CD4-positive, alpha-beta T cell treated with Interleukin-6 for 4 hours (primary cell): Measurements from ENCODE around the gene ARHGAP24.

Experiments used
- DNase-seq: peaks from one replicate; pipeline ENCODE4 v3.0.0-alpha.2; 2020; ENCODE audit warnings: mixed read lengths

Gene ARHGAP24

DNA sequence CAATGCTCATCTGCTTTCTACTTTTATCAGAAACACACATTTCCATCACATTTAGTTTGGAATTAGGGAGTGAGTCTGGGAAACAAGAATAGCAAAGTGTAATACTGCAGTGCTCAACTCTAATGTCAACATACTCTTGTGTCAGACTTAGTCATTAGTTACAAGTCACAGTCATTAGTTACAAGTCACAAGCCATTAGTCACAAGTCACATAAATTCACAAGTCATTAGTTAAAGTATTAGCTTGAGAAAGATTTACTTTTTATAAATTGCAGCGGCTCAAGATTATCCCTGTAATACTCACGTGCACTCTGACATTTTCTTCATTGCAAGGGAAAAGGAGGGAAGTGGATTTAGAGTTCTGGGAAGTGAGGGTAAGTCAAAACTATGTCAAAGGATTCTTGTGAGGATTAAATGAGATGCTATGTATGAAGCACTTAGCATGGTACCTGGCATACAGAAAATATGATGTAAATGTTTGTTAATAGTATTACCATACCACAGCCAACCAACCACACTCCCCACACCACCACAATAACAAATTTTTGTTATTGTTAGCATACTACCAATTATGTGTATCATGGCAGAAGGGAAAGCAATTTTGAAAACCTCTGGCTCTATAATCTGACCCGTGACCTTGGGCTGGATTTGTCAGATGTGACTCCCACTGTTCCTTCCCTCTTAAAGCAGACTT is 116.6 kb downstream of the ARHGAP24 start:
- DNase-seq: no peak

DNA sequence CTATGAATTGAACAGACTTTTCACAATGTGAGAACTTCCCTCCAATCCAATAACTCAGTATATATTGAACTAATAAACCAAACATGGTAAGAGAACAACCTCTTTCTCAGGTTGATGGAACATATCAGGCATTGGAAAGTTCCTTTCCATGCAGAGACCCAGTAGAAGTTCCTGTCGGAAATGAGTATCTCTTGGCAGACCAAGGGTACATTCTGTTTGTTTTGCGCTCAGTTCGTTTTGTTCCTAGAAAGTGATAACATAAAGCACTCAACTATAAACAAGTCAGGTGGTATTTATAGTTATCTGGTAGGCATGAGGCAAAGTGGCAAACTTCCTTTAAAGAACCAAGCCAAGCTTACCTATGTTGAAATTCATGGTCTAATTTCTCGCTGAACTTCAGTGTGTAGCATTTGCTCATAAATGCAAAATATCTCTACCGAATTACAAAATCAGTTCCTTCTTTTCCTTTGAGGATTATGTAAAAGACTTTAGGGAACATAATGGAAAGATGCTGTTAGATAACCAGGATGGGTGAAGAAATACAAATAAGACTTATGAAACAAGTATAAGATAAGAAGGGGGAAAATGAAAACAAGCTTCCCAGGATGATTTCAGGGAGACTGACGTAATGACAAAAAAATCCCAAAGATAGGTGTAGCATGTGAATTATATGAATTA is 120.3 kb downstream of the ARHGAP24 start:
- no peak for DNase-seq

DNA sequence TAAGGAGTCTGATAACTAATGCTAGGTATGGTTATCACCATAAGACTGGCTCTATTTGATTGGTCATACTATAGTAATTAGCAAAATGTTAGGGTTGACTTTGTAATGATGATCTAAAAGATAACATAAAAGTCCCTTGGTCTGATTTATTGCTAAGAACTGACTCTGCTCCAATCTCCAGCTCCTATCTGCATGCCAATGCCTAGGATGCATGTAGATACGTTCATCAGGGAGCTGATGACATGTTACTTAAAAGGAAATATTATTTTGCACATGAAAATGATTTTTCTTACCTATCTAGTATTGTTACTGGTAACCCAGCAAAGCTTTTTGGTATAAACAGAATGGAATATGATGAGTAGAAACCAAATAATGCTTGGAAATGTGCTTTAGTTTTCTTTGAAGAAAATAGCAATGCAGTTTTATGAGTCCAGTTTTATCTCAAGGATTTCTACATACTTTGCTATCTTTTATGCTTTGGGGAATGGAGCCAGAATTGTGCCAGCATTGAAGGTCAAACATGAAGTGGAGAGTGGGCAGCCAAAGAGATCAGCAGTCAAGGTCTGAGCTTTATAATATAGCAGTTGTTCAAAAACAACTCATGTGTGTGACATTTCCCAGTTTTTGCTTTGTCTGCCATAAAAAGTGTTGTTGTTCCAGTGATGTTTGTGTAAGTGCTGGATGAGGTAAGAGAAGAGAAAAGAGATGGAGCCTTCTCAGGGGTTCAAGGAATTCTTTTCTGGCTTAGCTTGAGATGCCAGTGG is 121.0 kb downstream of the ARHGAP24 start:
- no peak for DNase-seq

DNA sequence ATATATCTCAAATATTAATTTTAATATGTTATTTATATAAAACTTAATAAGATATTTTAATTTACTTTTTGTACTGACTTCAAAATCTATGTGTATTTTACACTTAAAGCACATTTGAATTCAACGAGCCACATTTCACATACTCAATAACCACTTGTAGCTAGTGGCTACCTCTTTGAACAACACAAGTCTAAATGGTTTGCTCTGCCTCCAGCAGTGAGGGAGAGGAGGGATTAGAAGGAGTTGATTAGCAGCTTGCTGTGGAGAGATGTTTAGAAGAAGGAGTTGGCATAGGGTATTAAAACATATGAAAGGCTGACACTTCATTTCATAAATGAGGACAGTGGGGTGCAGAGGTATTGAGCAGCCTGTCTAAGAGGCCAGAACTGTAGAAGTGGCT is 124.0 kb downstream of the ARHGAP24 start:
- DNase-seq: no peak

DNA sequence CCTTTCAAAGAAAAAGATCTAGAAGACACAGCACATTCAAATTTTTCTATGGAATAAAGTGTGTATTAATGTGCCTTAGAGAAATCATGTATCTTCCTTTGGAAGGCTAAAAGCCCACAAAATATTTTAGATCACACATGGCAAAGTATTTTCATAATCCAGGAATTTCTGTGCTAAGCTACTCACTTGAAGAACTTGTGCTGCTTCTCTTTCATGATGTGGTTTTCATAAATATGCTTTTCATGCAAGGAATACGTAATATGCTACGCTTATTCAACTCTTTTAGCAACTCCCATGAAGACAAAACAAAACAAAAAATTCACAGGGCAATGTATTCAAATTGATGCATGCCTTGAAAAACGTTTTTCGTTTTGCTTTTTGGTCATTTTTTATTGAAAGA is 125.6 kb downstream of the ARHGAP24 start:
- DNase-seq: no peak

DNA sequence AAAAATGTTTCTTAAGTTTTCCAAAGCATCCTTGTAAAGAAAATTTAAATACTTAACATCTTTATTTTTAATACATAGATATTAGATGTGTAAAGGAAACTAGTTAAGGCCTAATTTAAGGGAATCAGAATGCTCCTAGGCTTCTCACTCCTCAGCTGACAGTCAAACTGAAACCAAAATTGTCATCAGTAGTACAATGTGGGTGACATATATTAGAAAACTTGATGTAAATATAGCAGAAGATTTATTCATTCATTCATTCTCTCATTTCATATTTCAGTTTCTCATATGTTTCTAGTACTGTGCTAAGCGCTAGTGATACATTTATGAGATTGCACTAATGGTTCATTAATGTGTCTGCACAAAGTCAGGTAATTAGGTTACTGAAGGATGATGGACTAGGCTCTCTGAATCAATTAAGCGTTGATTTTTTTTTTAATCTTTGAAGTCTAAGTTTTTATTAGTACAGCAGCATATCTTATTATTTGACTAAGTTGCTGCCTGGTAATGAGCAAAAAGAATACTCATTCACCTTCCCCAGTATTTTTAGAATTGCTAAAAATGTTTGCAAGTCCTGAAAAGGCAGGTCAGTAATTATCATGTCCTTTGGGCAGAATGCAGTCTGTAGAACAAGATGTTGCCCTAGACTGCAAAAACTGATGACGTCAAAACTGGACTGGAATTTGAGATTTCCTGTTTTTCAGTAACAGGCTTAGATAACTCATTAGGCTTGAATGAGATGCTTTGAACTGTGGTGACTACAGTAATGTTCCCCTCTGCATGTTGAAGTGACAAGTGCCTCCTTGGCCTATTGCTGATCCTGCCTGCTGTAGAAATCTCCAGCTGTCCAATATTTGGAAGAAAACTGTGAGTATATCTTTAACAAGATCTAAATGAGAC is 128.7 kb downstream of the ARHGAP24 start:
- DNase-seq: no peak

DNA sequence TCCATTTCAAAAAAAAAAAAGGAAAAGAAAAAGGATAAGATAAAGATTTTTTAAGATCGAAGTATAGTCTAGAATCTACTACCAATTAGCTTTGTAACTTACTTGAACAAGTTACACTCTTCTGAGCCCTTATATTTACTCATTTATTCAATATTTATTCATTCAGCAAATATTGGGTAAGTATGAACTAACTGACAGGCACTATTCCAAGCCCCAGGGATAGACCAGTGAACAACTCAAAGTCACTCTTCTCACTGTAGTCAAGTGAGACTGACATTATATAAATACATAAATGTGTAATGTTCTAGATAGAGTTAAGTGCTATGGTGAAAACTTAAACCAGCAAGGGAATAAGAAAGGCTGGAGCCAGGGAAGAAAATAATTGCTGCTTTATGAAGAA is 131.6 kb downstream of the ARHGAP24 start:
- no peak for DNase-seq

DNA sequence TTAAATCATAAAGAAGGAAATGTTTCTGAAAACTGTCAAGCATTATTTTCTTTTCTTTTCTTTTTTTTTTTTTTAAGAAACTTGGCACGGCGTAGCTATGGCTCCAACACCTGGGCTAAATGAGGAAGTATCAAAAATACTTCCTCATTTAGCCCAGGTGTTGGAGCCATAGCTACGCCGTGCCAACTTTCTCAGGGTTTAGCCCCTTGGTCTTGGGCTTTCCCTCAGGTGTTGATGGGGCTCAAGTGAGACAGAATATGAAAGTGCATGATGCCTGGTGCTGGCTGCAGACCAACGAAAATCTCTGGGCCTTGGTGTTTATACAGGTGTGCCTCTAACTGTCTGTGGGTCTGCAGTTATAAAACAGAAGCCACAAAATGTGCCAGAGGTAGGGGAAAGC is 132.7 kb downstream of the ARHGAP24 start:
- no peak for DNase-seq

DNA sequence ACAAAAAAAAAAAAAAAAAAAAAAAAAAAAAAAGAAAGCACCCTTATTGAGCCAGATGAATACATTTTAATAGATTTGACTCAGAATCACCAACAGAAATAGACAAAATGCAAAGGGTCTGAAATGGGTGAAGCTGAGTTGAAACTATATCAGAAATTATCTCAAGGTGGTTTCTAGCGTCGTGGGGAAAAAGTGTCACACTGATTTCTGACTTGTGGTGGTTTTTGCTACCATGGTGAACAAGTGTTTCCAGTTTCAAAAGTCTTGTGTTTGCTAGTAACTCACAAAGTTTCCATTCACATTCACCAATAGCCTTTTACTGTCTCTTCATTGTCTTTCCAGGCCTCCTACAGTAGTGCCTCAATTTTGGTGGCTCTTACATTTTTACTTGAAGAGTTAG is 135.5 kb downstream of the ARHGAP24 start:
- DNase-seq: no peak

DNA sequence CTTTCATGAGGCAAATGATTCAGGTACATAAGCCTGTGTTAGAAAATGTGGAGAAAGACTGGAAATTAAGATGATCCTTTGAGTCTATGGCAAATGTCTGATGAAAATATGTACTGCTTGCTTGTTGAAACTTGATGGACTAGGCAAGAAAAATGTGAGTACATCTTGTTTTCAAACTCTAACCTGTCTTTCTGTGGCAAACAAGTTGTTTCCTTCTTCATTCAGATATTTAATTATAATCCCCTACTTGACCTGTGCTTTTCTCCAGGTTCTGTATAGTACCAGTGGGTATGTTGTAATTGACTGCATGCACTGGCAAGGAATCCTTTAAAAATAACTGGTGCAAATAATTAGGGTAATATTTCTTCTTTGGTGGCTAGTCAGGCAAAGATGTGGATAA is 136.7 kb downstream of the ARHGAP24 start:
- DNase-seq: no peak

DNA sequence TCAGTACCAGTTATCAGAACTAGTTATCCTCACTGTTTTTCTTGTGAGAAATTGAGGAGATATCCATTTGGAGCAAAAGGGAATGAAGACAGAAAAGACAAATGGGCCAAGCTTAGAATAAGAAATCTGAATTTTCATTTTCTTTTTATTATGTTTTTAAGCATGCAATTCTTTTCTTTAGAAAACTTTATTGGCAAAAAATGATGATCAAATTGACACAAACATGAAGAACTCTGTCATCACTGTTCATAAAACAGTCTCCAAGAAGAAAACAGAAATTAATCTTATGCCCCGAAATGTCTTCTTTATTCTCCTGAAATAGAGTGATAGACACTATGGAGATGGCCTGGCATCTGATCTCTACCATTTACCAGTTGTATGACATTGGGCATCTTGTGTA is 139.0 kb downstream of the ARHGAP24 start:
- no peak for DNase-seq

DNA sequence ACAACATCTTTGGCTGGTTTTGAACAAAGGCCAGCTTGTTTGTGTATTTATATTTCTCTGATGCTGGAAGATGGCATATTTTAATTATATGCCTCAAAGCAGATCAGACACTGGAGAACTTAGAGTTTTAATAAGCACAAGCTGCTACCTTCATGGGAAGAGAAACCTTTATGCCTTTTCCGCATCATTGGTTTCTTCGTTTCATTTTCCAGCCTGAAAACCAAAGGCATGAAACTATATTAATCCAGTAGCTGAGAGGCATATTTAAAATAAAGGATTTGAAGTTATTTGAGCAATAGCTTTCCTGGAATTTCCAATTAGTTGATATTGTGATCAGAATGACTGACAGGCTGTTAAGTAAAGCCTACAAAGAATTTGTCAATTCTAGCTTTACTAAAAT is 141.0 kb downstream of the ARHGAP24 start:
- no peak for DNase-seq

DNA sequence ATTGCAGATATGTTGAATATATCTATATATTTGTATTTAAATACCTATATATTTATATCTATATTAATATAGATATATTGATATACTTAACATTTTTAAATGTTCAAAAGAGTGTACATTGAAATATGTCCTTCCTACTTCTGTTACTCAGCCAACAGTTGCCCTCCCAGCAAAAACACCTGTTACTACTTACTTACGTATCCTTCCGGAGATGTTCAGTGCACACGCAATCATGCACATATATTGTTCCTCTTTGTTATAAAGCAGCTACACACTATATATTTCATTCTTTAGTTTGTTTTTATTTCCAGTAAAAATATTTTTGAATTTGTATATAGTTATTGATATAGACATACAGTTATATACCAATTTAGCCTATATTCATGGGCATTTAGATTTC is 142.3 kb downstream of the ARHGAP24 start:
- no peak for DNase-seq

DNA sequence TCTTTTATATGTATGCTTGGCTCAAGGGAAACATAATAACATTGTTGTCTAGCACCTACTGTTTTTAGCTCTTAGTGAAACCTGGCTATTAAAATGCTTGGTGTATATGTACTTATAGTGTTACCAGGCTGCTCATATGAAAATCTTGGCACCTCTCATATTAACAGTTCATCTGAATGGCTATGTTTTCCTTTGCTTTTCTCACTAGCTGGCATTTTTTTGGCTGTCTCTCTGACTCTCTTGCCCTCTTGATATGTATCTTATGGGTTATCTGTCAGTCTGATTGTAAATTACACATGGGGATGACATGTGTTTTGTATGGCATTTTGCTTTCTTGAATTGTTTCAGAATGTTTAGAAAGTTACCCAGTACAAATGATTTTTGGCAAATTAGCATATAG is 158.0 kb downstream of the ARHGAP24 start:
- no peak for DNase-seq

DNA sequence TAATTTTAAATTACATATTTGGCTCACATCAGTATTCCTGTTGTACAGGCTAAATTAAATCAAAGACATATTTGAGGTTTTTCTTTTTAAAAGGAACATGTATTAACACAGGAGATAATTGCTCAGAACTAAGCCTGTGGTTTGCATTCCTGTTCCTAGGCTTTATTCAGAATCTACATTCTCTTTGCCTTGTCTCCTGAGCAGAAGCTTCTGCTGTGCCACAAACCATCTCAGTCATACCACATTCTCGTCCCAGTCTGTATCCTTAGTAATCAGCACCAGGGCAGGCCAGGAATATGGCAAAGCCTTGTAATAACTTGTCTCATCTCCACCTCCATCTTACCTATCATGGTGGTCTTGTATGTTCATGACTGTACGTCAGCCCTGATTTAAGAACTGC is 162.8 kb downstream of the ARHGAP24 start:
- DNase-seq: no peak

DNA sequence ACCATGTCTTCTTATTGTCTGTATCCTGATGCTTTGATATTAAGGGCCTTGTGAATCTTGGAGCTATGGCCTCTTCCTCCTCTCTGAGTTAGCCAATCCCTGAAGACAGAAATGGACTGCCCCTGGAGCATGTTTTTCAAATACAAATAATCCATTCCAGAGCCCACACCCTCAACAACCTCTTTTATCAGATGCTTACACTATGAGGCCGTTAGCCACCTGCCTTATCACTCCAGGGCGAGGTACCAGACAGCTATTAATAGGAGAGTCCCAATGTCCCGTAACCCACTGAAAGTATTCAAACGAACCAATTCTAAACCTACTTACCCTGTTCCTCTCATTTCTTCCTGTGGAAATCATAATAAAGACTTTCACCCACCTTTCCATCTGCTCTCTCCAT is 165.0 kb downstream of the ARHGAP24 start:
- DNase-seq: no peak

DNA sequence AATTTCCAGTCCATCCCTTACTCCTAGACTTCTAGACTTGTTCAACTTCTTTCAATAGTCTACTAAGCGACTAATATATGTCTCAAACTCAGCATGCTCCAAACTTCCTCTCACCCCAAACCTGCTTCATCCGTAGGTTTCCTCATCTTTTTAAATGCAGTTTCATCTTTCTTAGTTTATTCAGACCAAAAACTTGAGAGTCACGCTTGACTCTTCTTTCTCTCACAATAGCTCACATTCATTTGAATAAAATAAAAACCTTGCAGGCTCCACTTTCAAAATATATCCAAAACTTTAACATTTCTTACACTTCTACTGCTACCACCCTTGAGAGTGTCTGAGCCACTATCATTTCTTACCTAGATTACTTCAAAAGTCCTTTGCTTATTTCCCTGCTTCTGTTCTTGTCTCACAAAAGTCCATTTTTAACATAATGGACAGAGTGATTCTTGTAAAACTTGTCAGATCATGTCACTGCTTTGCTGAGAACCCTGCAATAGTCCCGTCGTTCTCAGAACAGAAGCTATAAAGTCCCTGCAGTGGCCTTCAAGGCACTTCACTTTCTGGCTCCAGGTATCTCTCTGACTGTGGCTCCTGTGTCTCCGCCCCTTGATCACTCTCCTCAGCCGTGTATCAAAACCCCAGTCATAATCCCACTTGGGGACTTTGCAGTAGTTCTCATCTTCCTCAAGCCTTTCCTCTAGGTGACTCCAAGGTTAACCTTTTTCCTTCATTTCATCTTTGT is 167.6 kb downstream of the ARHGAP24 start:
- no peak for DNase-seq

DNA sequence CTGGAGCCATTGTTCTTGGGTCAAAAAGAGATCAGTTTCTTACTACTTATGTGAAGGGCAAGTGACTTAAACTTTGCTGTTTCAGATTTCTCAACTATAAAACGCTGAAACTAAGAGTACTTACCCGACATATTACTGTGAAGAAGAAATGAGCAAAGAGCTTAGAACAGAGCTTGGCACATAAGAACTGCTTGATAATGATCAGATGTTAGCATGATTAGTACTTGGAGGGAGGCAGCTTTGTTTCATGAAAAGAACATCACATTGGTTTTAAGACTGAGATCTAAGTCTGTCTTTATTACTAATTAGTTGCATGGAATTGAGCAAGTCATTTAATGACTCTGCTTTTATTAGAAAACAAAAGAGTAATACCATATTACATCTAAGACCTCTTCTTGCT is 169.1 kb downstream of the ARHGAP24 start:
- DNase-seq: no peak

DNA sequence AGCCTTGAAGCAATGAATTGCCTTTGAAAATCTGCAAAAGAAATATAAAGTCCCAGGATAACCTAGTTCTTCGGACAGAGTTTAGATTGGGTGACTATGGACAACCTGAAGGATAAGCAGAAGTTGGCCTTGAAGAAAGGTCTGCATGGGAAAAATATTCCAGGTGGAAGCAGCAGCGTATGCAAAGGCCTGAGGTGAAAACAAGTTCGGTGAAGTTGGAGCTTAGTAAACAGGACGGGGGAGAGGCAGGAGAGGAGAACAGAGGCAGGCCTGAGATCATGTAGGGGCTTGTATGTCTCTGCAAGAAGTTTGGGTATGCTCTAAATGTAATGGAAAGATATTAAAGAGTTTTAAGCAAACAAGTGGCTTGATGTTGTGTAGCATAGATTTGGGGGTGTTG is 176.0 kb downstream of the ARHGAP24 start:
- no peak for DNase-seq

DNA sequence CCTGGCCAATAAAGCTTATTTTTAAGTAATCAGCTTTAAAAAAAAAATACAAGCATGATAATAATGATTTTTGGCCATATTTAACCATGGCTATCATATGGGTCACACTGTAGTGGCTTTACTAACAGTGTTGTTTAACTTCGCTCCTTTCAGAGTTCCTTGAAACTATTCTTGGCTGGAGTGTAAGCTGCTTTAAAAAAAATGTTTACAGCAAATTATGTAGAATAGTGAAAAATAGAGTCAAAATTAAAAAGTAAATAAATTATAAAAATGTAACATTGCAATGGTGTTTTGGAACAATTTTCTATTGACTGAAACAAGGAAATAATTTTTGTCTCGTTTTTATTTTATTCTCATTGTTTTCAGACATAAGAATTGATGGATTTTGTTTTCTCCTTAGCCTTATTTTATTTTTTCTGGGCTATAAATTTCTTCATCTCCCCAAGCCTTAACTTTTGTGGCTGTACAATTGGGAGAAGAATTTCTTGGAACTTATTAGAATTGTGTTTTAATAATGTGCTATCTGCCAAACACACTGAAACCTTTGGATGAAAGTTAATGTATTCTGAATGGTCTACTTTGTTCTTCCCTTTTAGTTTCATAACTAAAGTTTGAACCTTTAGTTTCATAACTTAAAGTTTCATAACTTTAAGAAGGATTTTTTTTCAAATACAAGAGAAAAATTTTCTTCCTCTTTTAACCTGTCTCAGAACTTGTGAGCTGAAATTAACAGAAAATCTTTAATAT is 182.0 kb downstream of the ARHGAP24 start:
- no peak for DNase-seq

DNA sequence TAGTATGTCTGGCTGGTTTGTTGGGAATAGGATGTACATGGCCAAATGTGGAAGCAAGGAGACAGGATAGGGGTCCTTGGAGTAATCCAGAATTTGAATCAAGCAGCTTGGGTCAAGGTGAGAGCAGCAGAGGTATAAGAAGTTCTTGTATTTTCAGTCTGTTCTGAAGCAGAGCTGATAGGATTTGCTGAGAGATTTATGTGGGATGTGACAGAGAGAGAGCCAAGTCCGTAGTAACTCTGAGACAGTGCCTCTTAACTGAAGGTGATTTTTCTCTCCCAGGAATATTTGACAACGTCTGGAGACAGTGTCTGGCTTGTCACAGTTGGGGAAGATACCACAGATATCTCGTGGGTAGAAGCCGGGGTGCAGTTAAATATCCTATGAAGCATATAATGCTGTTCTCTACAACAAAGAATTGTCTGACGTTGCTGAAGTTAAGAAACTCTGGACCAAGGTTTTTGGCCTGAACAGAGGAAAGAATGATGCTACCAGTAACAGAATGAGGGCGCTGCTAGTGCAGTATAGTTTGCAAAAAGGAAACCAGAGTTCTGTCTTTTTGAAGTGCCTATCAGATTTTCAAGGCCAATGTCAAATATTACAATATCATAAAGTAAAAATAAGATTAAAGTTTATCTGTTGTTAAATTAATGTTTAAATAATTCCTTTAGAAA is 184.0 kb downstream of the ARHGAP24 start:
- DNase-seq: no peak
